ENCODE results near the gene CNIH3. TPM values are rescaled to one million over a fixed set of nuclear protein-coding genes. Genes with fewer than 3 reads are reported as not detected.
A peak's percentile ranks its signal among the peaks of the same experiment; 100 is the strongest.

The CNIH3 gene
- total RNA-seq, 1 donor from 2014 or later: 3.2 TPM

DNA sequence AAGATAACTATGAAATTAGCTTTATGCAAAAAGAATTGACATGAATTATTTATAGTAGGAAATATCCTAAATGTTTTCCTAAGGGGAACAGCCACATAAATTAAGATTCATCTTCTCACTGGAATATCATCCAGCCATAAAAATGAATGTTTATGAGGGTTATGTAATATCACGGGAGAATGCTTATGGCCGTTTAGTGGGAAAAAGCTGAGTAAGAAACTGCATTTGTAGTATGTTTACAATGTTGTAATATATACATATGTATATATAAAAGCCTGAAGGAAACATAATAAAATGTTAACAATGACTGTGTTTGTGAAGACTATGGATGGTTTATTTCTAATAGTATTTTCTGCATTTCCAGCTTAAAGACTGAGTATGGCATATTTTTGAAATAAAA is 161.1 kb downstream of the CNIH3 start:
- DNase-seq: no peak

DNA sequence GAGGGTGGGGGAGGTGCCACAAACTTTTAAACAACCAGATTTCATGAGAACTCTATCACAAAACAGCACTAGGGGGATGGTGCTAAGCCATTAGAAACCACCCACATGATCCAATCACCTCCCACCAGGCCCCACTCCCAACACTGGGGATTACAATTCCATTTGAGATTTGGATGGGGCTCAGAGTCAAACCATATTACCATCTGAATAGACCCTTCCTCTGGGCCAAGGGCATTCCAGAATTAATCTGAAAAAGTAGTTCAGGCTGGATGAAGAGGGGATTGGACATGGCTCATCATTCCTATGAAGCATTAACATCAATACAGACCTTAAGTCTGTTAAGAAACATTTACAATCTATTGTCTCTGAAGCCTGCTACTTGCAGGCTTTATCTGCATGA is 163.4 kb downstream of the CNIH3 start:
- no peak for DNase-seq

DNA sequence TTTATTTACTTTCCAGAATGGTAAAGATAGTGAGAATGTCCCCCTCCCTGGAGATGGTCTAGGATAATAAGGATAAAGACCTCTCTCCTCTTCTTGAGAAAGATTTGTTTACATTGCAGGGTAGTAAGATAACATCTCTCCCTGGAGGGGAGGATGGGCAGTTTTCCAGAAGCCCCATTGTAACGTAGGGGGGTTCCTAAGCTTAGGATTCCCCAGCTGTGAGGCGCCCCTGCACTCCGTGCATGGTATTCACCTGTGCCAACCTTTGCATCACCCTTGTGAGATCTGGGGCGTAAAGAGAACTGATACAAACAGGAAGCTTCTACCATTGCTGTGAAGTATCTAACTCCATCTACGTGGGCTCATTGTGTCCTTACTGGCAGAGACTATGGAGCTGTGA is 164.6 kb downstream of the CNIH3 start:
- DNase-seq: no peak

DNA sequence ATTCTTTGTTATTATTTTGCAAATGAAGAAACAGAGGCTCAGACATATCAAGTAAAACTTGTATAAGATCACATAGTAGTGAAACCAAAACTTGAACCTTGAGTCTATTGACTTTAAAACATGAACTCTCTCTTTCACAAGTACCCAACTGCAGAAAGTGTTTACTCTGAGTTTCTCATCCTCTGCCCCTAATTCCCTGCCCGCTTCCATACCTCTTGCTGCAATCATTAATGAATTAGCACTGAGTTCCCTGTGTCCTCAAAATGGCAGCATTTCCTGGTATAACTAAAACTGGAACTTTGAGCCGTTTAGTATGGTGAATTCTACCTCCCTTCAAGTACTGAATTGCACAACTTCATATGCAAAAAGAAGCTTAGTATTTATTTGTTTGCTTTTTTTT is 165.7 kb downstream of the CNIH3 start:
- DNase-seq: no peak

DNA sequence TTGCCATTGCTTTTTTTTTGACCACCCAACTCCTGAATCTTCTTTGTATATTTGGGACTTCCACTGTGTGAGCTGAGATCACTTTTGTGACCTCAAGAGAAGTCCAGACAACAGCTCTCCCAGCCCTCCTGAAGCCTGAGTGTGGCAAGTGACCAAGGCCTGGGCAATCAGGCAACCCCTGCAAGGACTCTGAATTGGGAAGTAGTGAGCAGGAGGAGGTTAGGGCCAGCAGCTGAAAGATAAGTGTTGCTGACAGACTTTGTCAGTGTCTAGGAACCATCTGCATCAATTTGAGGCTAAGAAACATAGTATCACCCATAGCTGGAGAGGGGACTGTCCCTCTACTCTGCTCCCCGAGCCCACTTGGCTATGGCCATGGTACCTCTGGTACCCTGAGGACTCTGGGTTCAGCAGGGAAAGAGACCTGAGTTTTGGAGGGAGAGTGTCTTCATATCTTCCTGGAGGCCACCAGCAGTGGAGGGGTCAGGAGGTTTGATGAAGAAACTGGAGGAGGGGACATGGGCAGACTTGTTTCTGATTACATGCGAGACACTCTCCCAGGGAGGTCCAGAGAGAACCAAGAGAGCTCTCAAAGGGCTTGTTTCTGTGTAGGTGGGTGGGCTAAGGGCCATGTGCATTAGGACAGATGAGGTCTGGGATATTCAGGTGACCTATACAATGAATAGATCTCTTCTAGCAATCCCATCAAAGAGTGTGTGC is 166.3 kb downstream of the CNIH3 start:
- DNase-seq: no peak

DNA sequence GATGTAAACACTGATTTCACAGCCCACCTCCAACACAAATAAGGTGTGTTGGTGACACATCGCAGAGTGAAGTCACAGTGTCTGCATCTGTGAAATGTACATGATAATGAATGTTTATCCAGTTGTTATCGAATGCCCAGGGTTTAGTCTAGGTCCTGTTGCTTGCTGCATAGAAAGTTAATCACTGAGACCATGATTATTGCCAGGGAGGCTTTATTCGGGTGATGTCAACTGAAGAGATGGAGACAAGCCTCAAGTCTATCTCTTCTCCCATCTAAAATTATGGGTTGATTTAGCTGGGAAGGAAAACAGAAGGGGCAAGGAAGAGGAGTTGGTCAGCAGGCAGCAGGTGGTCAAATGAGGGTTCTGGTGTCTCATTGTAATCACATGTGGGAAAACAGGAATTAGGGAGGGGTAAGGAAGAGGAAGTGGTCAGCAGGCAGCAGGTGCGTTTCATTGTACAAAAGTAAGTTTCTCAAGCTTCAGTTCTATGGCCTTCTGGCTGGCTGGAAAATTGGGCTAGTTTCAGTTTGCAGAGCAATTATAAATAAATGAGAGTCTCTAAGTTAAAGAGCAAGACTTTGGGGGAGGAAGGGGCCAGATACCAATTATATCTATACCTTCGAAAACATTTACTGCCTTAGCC is 167.0 kb downstream of the CNIH3 start:
- no peak for DNase-seq

DNA sequence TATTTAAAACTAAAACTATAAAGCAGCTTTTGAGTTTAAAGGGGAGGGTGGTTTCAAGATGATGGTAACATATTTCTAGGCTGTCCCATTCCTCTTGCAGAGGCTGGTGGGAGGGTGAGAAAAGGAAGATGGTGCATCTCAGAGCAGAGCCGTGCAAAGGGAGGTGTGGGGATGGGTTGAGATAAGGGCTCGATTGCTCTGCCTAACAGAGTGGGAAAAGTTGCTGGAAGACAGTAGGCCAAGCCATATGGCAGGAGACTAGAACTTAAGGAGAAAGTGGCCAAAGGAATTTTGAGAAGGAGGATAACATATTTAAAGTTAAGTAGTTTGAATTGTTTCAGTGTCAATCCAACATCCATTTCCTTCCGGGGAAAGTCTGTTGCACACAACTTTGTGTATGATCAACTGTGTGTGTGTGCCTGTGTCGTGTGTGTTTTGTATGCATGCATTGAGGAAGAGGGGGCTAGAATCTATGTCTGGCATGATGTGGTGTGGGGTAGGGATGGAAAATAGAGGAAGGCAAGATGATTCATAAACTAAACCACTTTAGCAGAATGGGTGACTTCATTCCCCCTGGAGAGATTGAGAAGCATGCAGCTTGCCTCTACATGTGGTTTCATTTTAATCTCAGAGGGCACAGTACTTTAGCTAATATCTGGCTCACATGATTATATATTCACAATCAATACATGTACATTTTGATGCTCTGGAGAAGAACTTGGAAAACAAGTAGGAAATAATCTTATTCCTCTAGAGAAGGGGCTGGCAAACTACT is 168.3 kb downstream of the CNIH3 start:
- DNase-seq: peak; percentile 17

DNA sequence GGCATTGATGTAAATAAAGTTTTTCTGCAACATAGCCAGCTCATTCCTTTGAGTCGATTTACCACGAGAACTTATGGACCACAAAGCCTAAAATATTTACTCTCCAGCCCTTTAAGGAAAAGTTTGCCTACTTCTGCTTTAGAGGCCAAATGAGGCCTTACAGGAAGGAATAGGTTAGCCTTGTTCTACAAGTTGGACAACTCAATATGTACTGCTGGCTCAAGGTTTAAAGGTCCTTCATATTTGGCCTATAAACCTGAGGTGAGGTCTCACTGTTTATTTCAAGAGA is 168.9 kb downstream of the CNIH3 start:
- no peak for DNase-seq

DNA sequence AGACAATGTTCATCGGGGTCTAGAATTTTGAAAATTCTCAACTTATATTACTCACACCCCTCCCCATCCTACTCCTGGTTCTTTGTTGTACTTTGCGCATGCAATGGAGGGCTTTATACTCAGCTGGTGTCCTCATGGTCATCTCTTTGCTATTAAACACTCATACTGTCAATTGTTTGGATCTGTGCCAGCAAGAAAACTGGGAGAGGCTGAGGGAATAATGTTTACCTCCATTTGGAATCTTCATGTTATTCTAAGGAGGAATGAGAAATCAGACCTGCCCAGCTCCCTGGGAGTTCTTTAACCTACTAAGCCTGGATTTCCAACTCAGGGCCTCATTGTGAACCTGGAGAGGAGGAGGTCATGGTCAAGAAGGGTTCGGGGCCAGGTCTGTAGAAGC is 169.5 kb downstream of the CNIH3 start:
- no peak for DNase-seq

DNA sequence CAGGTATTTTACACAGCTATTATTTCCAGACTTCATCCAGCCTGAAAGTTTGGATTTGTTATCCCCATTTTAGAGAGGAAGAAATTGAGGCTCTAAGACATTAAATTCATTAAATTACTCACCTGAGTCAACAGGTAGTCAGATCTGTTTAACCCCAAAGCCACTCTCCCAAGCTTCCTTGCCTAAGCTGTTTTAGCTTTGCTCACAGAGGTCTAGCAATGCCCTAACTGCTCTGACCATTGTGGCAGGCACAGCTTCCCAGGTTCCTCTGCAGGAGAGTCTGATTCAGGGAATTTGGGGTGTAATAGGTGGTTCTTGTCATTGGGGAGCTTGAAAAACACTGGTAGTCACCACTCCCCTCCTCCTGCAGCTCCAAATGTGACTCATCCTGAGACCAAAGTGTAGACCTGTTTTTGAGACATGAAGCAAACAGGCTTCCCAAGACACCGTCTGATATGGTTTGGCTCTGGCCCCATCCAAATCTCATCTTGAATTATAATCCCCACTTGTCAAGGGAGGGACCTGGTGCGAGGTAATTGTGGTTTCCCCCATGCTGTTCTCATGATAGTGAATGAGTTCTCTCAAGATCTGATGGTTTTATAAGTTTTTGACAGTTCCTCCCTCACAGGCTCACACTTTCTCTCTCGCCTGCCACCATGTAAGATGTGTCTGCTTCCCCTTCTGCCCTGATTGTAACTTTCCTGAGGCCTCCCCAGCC is 170.6 kb downstream of the CNIH3 start:
- DNase-seq: no peak

DNA sequence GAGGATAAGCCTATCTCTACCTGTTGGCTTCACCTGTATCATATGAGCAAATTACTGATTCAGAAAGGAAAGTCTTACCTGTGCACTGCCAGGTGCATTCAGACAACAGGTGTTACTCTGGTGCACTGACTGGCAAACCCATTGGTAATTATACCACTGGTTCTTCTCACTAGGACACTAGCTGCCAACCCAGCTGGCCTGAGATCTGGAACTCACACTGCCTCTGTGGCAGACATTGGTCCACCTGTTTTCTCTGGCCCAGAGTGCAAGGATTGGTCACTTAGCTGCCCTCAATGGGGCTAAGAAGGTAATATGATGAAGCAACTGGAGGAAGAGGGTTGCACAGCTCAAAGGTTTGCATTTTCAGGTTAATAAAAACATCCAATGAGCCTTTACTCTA is 173.2 kb downstream of the CNIH3 start:
- DNase-seq: no peak

Other genes starting within 250 kb of the CNIH3 start
- 97.4 TPM for gene WDR26, start 181.5 kb upstream of the CNIH3 start, total RNA-seq